ENCODE measurements around the gene FRMD4A. TPM values are rescaled to one million over a fixed set of nuclear protein-coding genes. Genes with fewer than 3 reads are reported as not detected.

Gene FRMD4A
- total and polyA plus RNA-seq, 12 donors: 9.1 to 29.6 (median 14.6) TPM

DNA sequence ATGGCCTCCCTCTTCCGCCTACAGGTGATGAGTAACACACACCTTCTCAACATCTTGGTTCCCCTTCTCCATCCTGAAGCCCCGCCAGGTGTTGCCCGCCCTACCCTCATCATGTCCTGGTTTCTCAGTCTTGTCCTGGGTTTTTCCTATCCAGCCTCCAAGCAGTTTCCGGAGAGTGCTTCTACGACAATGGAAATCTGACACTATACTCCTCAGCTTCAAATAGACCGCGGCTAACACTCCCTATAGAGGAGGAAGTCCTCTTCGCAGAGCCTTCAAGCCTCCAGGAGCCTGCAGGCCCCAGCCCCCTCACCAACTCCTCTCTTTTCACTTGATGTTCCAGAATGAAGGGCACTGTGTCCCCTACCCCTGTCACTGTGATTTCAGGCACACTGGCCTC lies 596.6 kb downstream of the FRMD4A start:
- Histone ChIP-seq H3K4me1 (replicated peaks in 1 of 2) (no peaks in the 10 kb centered on the region), H3K36me3 (replicated peaks in 1 of 2) (peaks cover 0 to 5% of the 10 kb centered on the region in 2 donors), H3K9me3 (replicated peaks in 1 of 3) (no peaks in the 10 kb centered on the region), H3K27me3 (no peaks in the 10 kb centered on the region), H3K27ac (no peak overlapping the region), H3K4me3 (no peak overlapping the region)
- no peak for TF ChIP-seq POLR2A (IDR thresholded peaks at IDR 0.05)
- TF ChIP-seq, protein P1, sequence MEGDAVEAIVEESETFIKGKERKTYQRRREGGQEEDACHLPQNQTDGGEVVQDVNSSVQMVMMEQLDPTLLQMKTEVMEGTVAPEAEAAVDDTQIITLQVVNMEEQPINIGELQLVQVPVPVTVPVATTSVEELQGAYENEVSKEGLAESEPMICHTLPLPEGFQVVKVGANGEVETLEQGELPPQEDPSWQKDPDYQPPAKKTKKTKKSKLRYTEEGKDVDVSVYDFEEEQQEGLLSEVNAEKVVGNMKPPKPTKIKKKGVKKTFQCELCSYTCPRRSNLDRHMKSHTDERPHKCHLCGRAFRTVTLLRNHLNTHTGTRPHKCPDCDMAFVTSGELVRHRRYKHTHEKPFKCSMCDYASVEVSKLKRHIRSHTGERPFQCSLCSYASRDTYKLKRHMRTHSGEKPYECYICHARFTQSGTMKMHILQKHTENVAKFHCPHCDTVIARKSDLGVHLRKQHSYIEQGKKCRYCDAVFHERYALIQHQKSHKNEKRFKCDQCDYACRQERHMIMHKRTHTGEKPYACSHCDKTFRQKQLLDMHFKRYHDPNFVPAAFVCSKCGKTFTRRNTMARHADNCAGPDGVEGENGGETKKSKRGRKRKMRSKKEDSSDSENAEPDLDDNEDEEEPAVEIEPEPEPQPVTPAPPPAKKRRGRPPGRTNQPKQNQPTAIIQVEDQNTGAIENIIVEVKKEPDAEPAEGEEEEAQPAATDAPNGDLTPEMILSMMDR (IDR thresholded peaks at IDR 0.05): no peak
- no peak for DNase-seq
- WGBS, 4 donors: 91 to 93% (median 93%) methylated on average over 8 of the region's 8 CpGs
- intact Hi-C loops (cut with DNase I): no loop called here

DNA sequence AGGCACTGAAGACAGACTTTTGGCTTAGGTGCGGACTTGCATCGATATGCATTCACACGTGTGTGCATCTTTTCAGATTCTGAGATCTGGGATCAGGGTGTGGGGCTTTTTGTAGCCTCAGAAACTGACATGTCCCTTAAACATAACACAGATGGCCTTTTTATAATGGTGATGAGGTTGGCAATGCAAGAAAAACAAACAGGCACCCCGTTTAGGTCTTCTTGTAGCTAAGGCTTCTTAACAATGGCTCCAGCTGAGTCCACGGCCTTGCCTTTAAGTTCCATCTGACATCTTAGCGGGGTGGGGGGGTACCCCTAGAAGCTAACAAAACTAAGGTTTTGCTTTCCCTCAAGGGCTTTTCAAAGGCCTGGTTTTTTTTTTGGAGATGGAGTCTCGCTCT lies 597.7 kb downstream of the FRMD4A start:
- no peak for DNase-seq
- H3K4me1 ChIP-seq (replicated peaks in 1 of 2): no peaks in the 10 kb centered on the region
- TF ChIP-seq, protein P1 (IDR thresholded peaks at IDR 0.05): no peak
- no peak overlapping the region for H3K4me3 ChIP-seq
- WGBS, 4 donors: 78 to 92% (median 82%) methylated on average over 7 of the region's 7 CpGs
- H3K9me3 ChIP-seq (replicated peaks in 1 of 3): no peaks in the 10 kb centered on the region
- no peak overlapping the region for H3K27ac ChIP-seq
- intact Hi-C loops (cut with DNase I): no loop called here
- H3K36me3 ChIP-seq (replicated peaks in 1 of 2): peaks cover 0 to 5% of the 10 kb centered on the region in 2 donors
- no peaks in the 10 kb centered on the region for H3K27me3 ChIP-seq

DNA sequence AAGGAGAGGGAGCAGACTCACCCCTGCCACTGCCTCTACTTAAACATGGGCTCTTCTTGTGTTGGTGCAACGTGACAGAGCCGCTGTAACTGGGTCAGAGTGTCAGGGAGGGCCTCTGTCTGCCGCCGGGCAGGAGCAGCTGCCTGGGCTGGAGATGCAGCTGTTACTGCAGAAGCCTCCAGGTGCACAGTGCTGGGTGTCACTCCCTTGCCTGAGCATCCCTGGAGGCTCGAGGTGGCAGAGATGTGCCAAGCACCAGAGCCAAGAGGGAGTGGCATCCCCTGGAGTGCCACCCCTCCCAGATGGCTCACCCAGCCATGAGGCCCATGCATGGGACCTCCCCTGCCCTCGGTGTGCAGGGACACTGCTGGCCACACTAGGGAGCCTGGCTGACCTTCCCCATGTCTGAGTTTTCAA lies 598.3 kb downstream of the FRMD4A start:
- no peaks in the 10 kb centered on the region for H3K4me1 ChIP-seq (replicated peaks in 1 of 2)
- 51 to 100% (median 69%) methylated on average over 2 to 6 of the region's 6 CpGs for WGBS, 4 donors
- no peak overlapping the region for H3K4me3 ChIP-seq
- no peaks in the 10 kb centered on the region for H3K36me3 ChIP-seq (replicated peaks in 1 of 2)
- no peaks in the 10 kb centered on the region for H3K9me3 ChIP-seq (replicated peaks in 1 of 3)
- DNase-seq: peak in 1 of 7 donors; percentile 49
- TF ChIP-seq POLR2A (IDR thresholded peaks at IDR 0.05): no peak
- TF ChIP-seq, protein P1 (IDR thresholded peaks at IDR 0.05): no peak
- intact Hi-C loops (cut with DNase I): no loop called here
- H3K27ac ChIP-seq: no peak overlapping the region
- H3K27me3 ChIP-seq: no peaks in the 10 kb centered on the region

DNA sequence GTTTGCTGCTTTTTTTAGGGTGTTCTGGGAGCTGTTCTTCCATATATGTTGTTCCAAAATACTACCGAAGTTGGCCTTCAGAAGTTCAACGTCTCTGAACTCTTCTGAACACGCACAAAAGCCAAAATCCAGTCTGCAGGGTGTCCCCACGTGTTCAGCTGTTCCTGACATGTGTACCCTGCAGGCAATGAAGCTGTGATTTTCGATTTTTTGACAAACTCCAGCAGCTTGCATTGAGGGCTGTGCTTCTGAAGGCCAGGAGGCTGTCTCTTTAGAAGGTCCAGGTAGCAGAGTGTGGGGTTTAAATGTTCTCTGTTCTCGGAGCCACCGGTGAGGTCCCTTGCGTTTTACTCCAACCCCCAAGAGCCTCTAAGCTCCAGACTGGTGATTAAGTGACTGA lies 598.9 kb downstream of the FRMD4A start:
- DNase-seq: peak in 1 of 7 donors; percentile 35

More for the DNA sequence above, 598.9 kb downstream of the FRMD4A start:
- Histone ChIP-seq H3K9me3 (replicated peaks in 1 of 3) (no peaks in the 10 kb centered on the region), H3K27me3 (no peaks in the 10 kb centered on the region), H3K4me1 (replicated peaks in 1 of 2) (no peaks in the 10 kb centered on the region), H3K36me3 (replicated peaks in 1 of 2) (no peaks in the 10 kb centered on the region), H3K4me3 (no peak overlapping the region), H3K27ac (no peak overlapping the region)
- TF ChIP-seq, protein P1 (IDR thresholded peaks at IDR 0.05): no peak
- TF ChIP-seq POLR2A (IDR thresholded peaks at IDR 0.05): no peak
- intact Hi-C loops (cut with DNase I): no loop called here
- whole genome bisulfite sequencing, 4 donors: 59 to 84% (median 71%) methylated on average over 5 to 8 of the region's 8 CpGs
